H9 (cell line): Measurements from ENCODE around the gene ABHD3. TPM values are rescaled to one million over a fixed set of nuclear protein-coding genes. Genes with fewer than 3 reads are reported as not detected.
A peak's percentile ranks its signal among the peaks of the same experiment; 100 is the strongest.

Source experiments
- DNase-seq: peaks from one replicate; pipeline ENCODE4 v3.0.0-alpha.2; 2017
- H2AFZ ChIP-seq: one replicate; pipeline ENCODE4 v1.6.1; 2013; ENCODE audit warnings: mild to moderate bottlenecking, low read length, control low read depth, moderate library complexity
- H2AK5ac ChIP-seq: 2 replicates; pipeline ENCODE4 v1.6.1; 2013; ENCODE audit warnings: low read length, control low read depth, mixed read lengths; ENCODE audit not compliant: insufficient read length
- H2BK120ac ChIP-seq: one replicate; pipeline ENCODE4 v1.6.1; 2013; ENCODE audit warnings: low read depth, mild to moderate bottlenecking, low read length, control low read depth, inconsistent platforms; ENCODE audit not compliant: poor library complexity, severe bottlenecking
- H2BK12ac ChIP-seq: 2 replicates; pipeline ENCODE4 v1.6.1; 2013; ENCODE audit warnings: low read length, control low read depth, mixed read lengths, low read depth; ENCODE audit not compliant: insufficient read length
- H2BK15ac ChIP-seq: 2 replicates; pipeline ENCODE4 v1.6.1; 2013; ENCODE audit warnings: low read depth, low read length, control low read depth
- H2BK20ac ChIP-seq: one replicate; pipeline ENCODE4 v1.6.1; 2013; ENCODE audit warnings: low read depth, mild to moderate bottlenecking, low read length, control low read depth, inconsistent platforms; ENCODE audit not compliant: poor library complexity, severe bottlenecking
- H2BK5ac ChIP-seq: 2 replicates; pipeline ENCODE4 v1.6.1; 2013; ENCODE audit warnings: low read length, control low read depth, mixed read lengths; ENCODE audit not compliant: insufficient read length
- H3K14ac ChIP-seq: 2 replicates; pipeline ENCODE4 v1.6.1; 2013; ENCODE audit warnings: low read length, control low read depth; ENCODE audit not compliant: insufficient read depth
- H3K18ac ChIP-seq: 2 replicates; pipeline ENCODE4 v1.6.1; 2013; ENCODE audit warnings: low read depth, mild to moderate bottlenecking, mixed read lengths, low read length, control low read depth; ENCODE audit not compliant: insufficient read length
- H3K23ac ChIP-seq: 2 replicates; pipeline ENCODE4 v1.6.1; 2013; ENCODE audit warnings: low read length, control low read depth, mixed read lengths, low read depth; ENCODE audit not compliant: insufficient read length
- H3K23me2 ChIP-seq: 2 replicates; pipeline ENCODE4 v1.6.1; 2013; ENCODE audit warnings: low read depth, mild to moderate bottlenecking, mixed read lengths, low read length, control low read depth; ENCODE audit not compliant: insufficient read length, poor library complexity, severe bottlenecking
- H3K27ac ChIP-seq: 2 replicates; pipeline ENCODE4 v1.5.1; 2013; ENCODE audit warnings: low read length, control low read depth, mixed read lengths, low read depth; ENCODE audit not compliant: insufficient read length
- H3K27me3 ChIP-seq: 2 replicates; pipeline ENCODE4 v1.6.1; 2013; ENCODE audit warnings: low read length, control low read depth, inconsistent platforms; ENCODE audit not compliant: insufficient read depth
- H3K4ac ChIP-seq: 2 replicates; pipeline ENCODE4 v1.6.1; 2013; ENCODE audit warnings: low read depth, mild to moderate bottlenecking, control low read depth, inconsistent platforms, low read length, moderate library complexity
- H3K4me1 ChIP-seq: 2 replicates; pipeline ENCODE4 v1.6.1; 2013; ENCODE audit warnings: low read length, control low read depth, inconsistent platforms; ENCODE audit not compliant: insufficient read depth
- H3K4me2 ChIP-seq: 2 replicates; pipeline ENCODE4 v1.6.1; 2013; ENCODE audit warnings: low read length, control low read depth, mixed read lengths; ENCODE audit not compliant: insufficient read length, insufficient read depth
- H3K56ac ChIP-seq: 2 replicates; pipeline ENCODE4 v1.6.1; 2013; ENCODE audit warnings: low read depth, mild to moderate bottlenecking, mixed read lengths, low read length, control low read depth; ENCODE audit not compliant: insufficient read length
- H3K79me1 ChIP-seq: 2 replicates; pipeline ENCODE4 v1.6.1; 2013; ENCODE audit warnings: low read depth, mild to moderate bottlenecking, moderate library complexity, low read length, control low read depth, inconsistent platforms; ENCODE audit not compliant: insufficient read depth, poor library complexity, severe bottlenecking
- H3K79me2 ChIP-seq: 2 replicates; pipeline ENCODE4 v1.6.1; 2013; ENCODE audit warnings: low read length, control low read depth, inconsistent platforms; ENCODE audit not compliant: insufficient read depth
- H3K9ac ChIP-seq: 2 replicates; pipeline ENCODE4 v1.6.1; 2013; ENCODE audit warnings: low read length, control low read depth, mixed read lengths; ENCODE audit not compliant: insufficient read length; ENCODE audit errors: extremely low read depth
- H3K9me3 ChIP-seq: one replicate; pipeline ENCODE4 v1.6.1; 2013; ENCODE audit warnings: low read depth, low read length, inconsistent platforms; ENCODE audit not compliant: control insufficient read depth
- H3T11ph ChIP-seq: one replicate; pipeline ENCODE4 v1.6.1; 2013; ENCODE audit warnings: mild to moderate bottlenecking, low read length, control low read depth, inconsistent platforms
- H4K20me1 ChIP-seq: one replicate; pipeline ENCODE4 v1.6.1; 2013; ENCODE audit not compliant: control insufficient read depth, insufficient read length, insufficient read depth
- H4K5ac ChIP-seq: 2 replicates; pipeline ENCODE4 v1.6.1; 2013; ENCODE audit warnings: low read depth, mild to moderate bottlenecking, mixed read lengths, low read length, control low read depth; ENCODE audit not compliant: insufficient read length
- H4K8ac ChIP-seq: replicated peaks from 2 replicates; pipeline ENCODE4 v1.6.1; 2013; ENCODE audit warnings: low read length, control low read depth, mixed read lengths, low read depth; ENCODE audit not compliant: insufficient read length
- H4K91ac ChIP-seq: 2 replicates; pipeline ENCODE4 v1.6.1; 2013; ENCODE audit warnings: low read depth, mild to moderate bottlenecking, moderate library complexity, mixed read lengths, low read length, control low read depth; ENCODE audit not compliant: insufficient read length
- H3K27ac Mint-ChIP-seq, 3 experiments: 2 replicates in 2 of 3; 3 replicates in 1 of 3; pipeline ENCODE4 v1.8.0; 2020 to 2021; ENCODE audit warnings: mixed read lengths in 3 of 3, mild to moderate bottlenecking in 1 of 3, moderate library complexity in 1 of 3
- H3K27me3 Mint-ChIP-seq: 2 replicates; pipeline ENCODE4 v1.8.0; 2021; ENCODE audit warnings: low read depth, mild to moderate bottlenecking, moderate library complexity, mixed read lengths
- H3K36me3 Mint-ChIP-seq, 3 experiments: 2 replicates in 2 of 3; 3 replicates in 1 of 3; pipeline ENCODE4 v1.8.0; 2020 to 2021; ENCODE audit warnings: low read depth in 3 of 3, mixed read lengths in 3 of 3; ENCODE audit not compliant: insufficient read depth in 1 of 3
- H3K4me1 Mint-ChIP-seq, 2 experiments: 2 replicates each; pipeline ENCODE4 v1.8.0; 2020; ENCODE audit warnings: mixed read lengths in 2 of 2
- H3K4me3 Mint-ChIP-seq, 2 experiments: 2 replicates in 1 of 2; 3 replicates in 1 of 2; pipeline ENCODE4 v1.8.0; 2020 to 2021; ENCODE audit warnings: mild to moderate bottlenecking in 2 of 2, mixed read lengths in 2 of 2, moderate library complexity in 1 of 2
- H3K9me3 Mint-ChIP-seq, 2 experiments: 2 replicates in 1 of 2; 3 replicates in 1 of 2; pipeline ENCODE4 v1.8.0; 2020; ENCODE audit warnings: mild to moderate bottlenecking in 2 of 2, mixed read lengths in 2 of 2, moderate library complexity in 1 of 2
- WGBS: extraction: QIAGEN DNeasy Blood & Tissue Kit; methylation state at CpG from one replicate; pipeline ENCODE4 v1.1.7; 2013; ENCODE audit warnings: missing lambda C conversion rate, low lambda C conversion rate, mixed read lengths; ENCODE audit not compliant: insufficient read length; ENCODE audit errors: extremely low coverage; 5-methylcytosine and 5-hydroxymethylcytosine counted together
- total RNA-seq: library from RNA; stranded (reverse); gene quantifications from 2 replicates; pipeline ENCODE4 v1.2.1, GENCODE V29; 2021
- TF ChIP-seq, protein P1 (sequence below): fragments of 200-600 bp; sonication (generic); conservative IDR thresholded peaks from 3 replicates; pipeline ENCODE4 v1.8.0; 2021; ENCODE audit warnings: antibody characterized with exemption, mild to moderate bottlenecking

The ABHD3 gene
- total RNA-seq, 1 experiment from 2014 or later: 12.0 TPM

- TF ChIP-seq, protein P1, sequence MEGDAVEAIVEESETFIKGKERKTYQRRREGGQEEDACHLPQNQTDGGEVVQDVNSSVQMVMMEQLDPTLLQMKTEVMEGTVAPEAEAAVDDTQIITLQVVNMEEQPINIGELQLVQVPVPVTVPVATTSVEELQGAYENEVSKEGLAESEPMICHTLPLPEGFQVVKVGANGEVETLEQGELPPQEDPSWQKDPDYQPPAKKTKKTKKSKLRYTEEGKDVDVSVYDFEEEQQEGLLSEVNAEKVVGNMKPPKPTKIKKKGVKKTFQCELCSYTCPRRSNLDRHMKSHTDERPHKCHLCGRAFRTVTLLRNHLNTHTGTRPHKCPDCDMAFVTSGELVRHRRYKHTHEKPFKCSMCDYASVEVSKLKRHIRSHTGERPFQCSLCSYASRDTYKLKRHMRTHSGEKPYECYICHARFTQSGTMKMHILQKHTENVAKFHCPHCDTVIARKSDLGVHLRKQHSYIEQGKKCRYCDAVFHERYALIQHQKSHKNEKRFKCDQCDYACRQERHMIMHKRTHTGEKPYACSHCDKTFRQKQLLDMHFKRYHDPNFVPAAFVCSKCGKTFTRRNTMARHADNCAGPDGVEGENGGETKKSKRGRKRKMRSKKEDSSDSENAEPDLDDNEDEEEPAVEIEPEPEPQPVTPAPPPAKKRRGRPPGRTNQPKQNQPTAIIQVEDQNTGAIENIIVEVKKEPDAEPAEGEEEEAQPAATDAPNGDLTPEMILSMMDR: no peak
- no peak overlapping the region for H4K8ac ChIP-seq
- H2BK120ac ChIP-seq: no peak overlapping the region
- H3K4me3 Mint-ChIP-seq: no peak overlapping the region
- H3K9ac ChIP-seq: no peak overlapping the region
- H3K9me3 Mint-ChIP-seq: no peaks in the 10 kb centered on the region
- H2BK20ac ChIP-seq: no peak overlapping the region
- 100% methylated on average over 2 of the region's 7 CpGs for WGBS
- no peaks in the 10 kb centered on the region for H3K4me1 ChIP-seq
- no peak overlapping the region for H2BK5ac ChIP-seq
- H3T11ph ChIP-seq: no peak overlapping the region
- peak overlapping the region; percentile 20 to 88 (median 77); a peak in 4 of 7 replicates for H3K27ac Mint-ChIP-seq
- no peak overlapping the region for H3K27ac ChIP-seq
- peaks cover 0 to 13% (median 4%) of the 10 kb centered on the region in 3 experiments; a peak in 2 of 7 replicates for H3K36me3 Mint-ChIP-seq
- no peaks in the 10 kb centered on the region for H4K20me1 ChIP-seq
- no peak overlapping the region for H2AFZ ChIP-seq
- H3K18ac ChIP-seq: no peak overlapping the region
- H4K91ac ChIP-seq: no peak overlapping the region
- H3K27me3 ChIP-seq: no peaks in the 10 kb centered on the region
- no peak overlapping the region for H2AK5ac ChIP-seq
- no peak overlapping the region for H3K14ac ChIP-seq
- no peak for DNase-seq
- no peak overlapping the region for H3K23ac ChIP-seq
- H3K27me3 Mint-ChIP-seq: no peaks in the 10 kb centered on the region
- no peak overlapping the region for H3K4ac ChIP-seq
- no peaks in the 10 kb centered on the region for H3K9me3 ChIP-seq
- H3K23me2 ChIP-seq: no peaks in the 10 kb centered on the region
- 0 out of 4 replicates have a peak, but pooled peaks cover 0 to 3% of the 10 kb centered on the region in 2 experiments for H3K4me1 Mint-ChIP-seq
- H3K56ac ChIP-seq: no peak overlapping the region
- H2BK12ac ChIP-seq: no peak overlapping the region
- no peaks in the 10 kb centered on the region for H3K79me2 ChIP-seq
- H3K4me2 ChIP-seq: no peak overlapping the region
- H4K5ac ChIP-seq: no peak overlapping the region
- no peak overlapping the region for H2BK15ac ChIP-seq
- H3K79me1 ChIP-seq: no peaks in the 10 kb centered on the region
Measured at GRCh38 chr18:21663578-21663977, 41.0 kb downstream of the ABHD3 start.
